Measurements from ENCODE around the gene KANSL1.
"Not testable (repeated sequence)": the region's sequence is repeated elsewhere in the genome, so short reads cannot be mapped to it uniquely, and the experiment has no call there.

The KANSL1 gene

DNA sequence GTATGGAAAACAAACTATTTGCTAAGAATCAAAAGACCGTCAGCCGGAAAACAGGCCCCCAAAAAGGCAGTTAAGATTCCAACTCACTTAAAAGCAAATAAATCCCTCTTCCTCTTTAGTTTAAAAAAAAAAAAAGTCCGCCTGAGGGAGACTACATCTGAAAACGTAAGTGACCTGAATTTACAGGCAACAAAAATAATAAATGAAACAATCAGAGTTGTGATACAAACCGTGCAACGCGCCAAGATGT lies 1.1 kb downstream of the KANSL1 start:
- no peak for DNase-seq (ENCODE audit: low spot score)

DNA sequence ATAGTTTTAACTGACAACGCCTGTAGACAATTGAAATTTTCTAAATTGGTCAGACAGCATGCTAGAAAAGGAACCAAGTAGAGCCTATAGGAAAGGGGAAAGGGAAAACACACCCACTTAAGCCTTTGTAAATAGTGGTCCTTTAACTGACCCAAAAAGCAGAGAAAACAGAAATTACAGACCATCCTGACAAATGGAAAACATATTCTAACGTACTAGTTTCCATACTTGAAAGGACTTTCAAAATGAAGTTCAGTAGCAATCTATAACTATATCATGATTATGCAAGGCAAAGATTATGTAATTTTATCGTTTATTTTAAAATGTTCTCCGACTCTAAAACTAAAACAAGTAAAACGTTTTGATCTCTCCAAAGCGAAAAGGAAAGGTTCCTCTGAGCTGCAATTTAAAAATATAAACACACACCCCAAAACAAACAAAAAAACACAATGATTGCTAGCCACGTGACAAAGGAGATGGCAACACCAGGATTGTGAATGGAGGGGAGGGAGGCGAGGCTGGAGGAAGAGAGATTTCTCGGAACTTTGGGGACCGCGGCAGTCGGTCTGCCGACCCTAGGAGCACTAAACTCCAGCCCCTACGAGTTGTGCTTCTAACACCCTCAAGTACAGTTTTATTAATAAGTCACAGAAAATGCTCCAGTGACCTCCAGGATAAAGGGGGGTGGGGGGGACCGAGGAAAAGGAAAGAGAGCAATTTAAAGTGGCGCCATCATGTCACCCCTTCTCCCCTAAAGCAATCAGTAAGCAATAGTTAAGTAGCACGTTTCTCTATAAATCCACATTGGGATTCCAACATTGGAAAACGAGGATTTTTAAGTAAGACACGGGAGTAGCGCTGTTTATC lies 1.7 kb downstream of the KANSL1 start:
- peak; percentile 51 for DNase-seq (ENCODE audit: low spot score)

DNA sequence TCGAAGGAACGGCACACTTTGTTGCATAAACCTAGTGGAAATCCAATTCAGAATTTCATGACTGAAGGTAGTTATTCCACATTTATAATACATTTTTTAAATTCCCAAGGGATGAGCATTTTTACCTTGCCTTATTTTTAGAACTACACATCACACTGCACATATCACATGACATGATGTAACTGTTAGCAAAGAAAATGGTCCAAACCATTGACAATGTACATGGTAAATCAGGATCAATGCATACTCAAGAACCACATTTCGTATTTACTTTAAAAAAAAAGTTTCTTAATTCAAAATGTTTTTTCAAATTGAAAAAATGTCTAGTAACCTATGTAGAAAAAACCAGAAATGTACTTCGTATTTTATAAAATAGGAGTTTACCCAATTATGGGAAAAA lies 2.5 kb downstream of the KANSL1 start:
- peak; percentile 34 for DNase-seq (ENCODE audit: low spot score)

DNA sequence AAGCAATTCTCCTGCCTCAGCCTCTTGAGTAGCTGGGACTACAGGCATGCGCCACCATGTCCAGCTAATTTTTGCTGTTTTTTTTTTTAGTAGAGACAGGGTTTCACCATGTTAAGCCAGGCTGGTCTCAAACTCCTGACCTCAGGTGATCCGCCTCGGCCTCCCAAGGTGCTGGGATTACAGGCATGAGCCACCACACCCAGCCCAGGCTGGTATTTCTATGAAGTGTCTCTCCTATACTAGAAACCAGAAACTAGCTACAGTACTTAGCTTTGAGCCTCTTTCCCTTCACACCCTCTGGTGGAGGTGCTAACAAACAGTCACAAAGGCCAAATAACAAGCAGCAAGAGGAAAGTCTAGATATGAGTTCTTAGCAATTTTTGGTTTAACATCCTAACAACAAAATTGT lies 6.4 kb downstream of the KANSL1 start:
- peak; percentile 53 for DNase-seq (ENCODE audit: low spot score)

DNA sequence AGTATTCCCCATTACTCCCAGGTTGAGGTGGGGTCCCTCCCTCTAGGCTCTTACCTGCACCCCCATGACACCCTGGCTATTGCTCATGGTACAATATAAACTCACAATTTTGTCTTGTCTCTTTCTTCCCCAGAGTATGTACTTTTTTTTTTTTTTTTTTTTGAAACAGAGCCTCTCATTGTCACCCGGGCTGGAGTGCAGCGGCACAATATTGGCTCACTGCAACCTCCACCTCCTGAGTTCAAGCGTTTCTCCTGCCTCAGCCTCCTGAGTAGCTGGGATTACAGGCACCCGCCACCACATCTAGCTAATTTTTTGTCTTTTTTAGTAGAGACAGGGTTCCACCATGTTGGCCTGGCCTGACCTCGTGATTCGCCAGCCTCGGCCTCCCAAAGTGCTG lies 8.5 kb downstream of the KANSL1 start:
- DNase-seq (ENCODE audit: low spot score) = no peak

DNA sequence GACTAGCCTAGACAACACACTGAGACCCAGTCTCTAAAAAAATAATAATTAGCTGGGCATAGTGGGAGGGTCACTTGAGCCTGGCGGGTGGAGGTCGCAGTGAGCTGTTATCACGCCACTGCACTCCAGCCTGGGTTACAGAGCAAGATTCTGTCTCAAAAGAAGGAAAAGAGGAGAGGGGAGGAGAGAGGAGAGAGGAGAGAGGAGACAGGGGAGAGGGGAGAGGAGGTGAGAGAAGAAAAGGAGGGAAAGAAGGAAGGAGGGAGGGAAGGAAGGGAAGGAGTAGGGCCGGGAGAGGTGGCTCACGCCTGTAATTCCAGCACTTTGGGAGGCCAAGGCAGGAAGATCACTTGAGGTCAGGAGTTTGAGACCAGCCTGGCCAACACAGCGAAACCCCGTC lies 9.8 kb downstream of the KANSL1 start:
- DNase-seq (ENCODE audit: low spot score) = not testable (repeated sequence)

DNA sequence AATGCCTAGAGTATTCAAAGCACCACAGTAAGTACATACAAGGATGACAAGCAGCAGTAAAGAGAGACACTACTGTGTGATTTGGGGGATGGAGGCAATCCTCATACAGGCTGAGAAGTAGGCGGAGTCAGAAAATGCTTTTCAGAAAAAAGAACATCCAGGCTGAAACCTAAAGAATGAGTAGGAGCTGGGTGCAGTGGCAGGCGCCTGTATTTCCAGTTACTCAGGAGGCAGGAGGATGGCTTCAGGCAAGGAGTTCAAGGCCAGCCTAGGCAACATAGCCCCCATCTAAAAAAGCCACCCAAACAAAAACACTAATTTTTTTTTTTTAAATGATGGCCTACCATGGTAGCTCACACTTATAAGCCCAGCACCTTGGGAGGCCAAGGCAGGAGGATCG lies 10.3 kb downstream of the KANSL1 start:
- no peak for DNase-seq (ENCODE audit: low spot score)

DNA sequence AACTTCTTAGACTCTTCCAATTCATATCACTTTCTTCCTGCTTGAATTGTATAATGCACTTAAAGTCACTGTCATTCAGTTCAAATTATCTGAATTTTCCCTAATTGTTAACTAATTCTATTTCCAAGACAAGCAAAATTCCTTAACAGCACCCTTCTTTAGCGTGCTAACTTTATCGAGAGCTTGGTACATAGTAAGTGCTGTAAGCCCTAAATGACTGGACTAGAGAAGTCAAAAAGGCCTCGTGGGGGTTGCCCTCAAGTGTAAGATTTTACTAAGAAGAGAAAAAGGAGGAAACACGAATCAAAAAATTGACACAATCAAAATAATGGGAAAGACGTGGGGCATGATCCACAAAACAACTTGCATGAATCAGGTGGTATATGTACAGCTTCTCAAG lies 11.3 kb downstream of the KANSL1 start:
- DNase-seq (ENCODE audit: low spot score) = no peak

DNA sequence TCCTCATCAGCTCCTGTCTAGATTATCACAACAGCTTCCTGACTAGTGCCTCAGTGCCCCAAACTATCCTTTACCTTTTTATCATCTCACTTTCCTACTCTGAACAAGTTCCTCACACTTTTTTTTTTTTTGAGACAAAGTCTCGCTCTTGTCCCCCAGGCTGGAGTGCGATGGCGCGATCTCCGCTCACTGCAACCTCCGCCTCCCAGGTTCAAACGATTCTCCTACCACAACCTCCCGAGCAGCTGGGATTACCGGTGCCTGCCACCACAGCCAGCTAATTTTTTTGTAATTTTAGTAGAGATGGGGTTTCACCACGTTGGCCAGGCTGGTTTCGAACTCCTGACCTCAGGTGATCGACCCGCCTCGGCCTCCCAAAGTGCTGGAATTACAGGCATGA lies 11.9 kb downstream of the KANSL1 start:
- DNase-seq (ENCODE audit: low spot score) = not testable (repeated sequence)

DNA sequence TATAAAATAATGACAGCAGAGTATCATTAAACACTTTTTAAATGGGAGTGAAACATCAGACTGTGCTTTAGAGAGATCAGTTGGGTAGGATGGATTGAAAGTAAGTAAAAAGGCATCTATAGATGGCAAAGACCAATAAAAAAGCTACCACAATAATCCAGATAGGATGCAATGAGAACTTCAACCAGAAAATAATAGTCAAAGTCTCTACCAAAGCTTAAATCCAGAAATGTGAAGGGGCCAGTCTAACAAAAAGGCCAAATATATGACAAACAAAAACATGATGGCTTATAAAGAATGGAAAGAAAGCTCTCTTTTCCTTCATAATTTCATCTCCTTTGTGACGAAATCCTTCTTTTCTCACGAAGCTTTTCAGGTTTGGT lies 12.3 kb downstream of the KANSL1 start:
- DNase-seq (ENCODE audit: low spot score) = no peak

DNA sequence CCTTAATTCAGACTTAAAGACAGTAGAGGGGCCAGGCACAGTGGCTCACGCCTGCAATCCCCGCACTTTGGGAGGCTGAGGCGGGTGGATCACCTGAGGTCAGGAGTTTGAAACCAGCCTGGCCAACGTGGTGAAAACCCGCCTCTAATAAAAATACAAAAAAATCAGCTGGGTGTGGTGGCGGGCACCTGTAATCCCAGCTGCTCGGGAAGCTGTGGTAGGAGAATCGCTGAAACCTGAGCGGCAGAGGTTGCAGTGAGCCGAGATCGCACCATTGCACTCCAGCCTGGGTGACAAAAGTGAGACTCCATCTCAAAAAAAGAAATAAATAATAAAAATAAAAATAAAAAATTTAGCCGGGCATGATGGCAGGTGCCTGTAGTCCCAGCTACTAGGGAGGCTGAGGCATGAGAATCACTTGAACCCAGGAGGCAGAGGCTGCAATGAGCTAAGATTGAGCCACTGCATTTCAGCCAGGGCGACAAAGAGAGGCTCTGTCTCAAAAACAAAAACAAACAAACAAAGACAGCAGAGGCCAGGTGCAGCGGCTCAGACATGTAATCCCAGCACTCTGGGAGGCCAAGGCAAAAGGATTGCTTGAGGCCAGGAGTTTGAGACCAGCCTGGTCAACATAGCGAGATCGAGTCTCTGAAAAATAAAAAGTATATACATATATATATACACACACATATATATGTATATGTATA lies 12.9 kb downstream of the KANSL1 start:
- not testable (repeated sequence) for DNase-seq (ENCODE audit: low spot score)

DNA sequence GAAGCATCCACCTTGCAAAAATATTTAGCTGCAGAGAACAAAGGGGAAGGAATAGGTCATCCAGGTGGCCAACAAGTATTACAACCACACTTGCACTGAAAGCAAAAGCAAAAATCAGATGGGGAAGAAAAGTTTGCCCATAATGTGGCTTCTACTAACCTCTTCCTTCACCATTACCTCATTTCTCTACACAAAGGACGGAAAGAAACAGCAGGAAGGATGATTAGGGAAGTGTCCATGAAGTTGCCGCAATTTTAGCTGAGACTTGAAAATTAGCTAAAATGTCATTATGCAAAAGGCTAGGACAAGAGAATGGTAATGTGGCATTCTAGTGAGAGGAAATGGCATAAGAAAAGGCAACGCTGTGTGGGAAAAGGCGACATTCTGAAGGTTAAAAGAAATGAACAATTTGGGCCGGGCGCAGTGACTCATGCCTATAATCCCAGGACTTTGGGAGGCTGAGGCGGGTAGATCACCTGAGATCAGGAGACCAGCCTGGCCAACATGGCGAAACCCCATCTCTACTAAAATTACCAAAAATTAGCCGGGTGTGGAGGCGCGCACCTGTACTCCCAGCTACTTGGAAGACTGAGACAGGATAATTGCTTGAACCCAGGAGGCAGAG lies 13.7 kb downstream of the KANSL1 start:
- no peak for DNase-seq (ENCODE audit: low spot score)

DNA sequence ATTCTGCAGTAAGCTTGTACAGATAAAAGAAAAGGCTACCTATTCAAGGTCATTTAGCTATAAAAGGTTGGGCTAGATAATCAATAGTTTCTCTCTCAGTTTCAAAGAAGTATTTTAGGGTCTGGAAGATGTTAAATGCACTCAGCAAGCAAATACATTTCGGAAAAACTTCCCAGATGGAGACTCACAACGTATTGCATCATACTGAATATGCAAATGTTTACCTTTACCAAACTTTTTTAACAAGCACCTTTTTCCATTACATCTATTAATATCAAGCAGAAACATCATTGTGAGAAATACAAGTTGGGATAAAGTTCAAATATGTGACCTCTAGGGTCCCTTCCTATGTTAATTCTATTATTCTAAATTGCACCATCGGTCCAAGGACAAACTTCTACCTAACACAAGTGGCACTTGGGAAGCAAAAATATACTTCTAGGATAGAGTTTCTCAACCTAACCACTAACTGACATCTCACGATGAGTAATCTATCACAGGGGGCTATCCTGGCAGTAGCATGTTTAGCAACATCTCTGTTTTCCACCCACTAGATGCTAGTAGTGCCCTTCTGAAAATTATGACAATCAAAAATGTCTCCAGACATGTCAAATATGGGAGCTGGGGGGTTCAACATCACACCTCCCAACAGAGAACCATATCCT lies 14.5 kb downstream of the KANSL1 start:
- no peak for DNase-seq (ENCODE audit: low spot score)

DNA sequence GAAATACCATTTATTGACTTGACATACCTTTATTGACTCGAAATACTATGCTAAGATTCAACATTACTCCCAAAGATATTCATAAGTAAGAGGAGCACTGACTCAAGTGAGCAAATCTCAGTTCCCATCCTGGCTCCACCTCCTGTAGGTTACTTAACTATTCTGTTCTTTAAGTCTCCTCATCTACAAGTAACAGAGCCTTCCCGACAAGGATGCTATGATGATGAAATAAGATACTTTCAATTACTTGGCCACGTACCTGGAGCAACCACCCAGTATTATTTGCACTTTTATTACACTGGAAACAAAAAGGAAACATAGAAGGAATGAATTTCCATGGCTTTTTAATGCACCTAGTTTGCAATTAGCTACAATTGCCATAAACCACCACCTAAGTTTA lies 16.3 kb downstream of the KANSL1 start:
- DNase-seq (ENCODE audit: low spot score) = no peak

DNA sequence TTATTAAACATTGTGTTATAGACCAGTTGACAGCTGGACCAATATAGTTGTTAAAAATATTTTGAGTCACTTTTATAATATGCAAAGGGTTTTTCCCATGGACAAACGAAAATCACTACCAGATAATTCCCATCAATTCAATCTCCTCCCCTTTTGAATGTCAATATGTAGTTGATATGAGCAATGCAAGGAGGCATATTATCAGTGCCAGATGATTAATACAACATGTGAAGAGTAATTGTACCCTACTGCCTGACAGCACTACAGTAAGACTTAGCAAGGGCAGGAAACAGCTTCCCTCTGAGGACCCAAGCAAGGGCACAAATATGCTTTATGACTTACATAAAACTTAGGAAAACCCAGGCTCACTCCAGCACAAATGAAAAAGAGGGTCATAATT lies 17.3 kb downstream of the KANSL1 start:
- no peak for DNase-seq (ENCODE audit: low spot score)

DNA sequence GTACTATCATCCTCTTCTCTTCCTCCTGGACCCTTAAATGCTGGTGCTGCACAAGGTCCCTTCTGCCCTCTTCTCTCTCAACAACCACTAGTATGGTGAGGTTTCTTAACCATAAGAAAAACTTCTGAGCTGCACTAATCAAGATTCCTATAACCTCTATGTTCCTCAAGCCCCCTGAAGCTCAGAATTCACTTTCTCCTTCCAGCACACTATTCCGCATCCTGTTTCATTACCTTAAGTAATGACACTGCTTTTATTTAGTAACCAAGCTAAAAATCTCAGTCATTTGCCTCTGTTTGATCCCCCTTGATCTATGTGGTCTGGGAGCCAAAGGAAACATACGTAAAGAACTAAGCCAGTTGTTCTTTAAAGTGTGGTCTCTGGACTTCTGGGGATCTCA lies 20.1 kb downstream of the KANSL1 start:
- no peak for DNase-seq (ENCODE audit: low spot score)

DNA sequence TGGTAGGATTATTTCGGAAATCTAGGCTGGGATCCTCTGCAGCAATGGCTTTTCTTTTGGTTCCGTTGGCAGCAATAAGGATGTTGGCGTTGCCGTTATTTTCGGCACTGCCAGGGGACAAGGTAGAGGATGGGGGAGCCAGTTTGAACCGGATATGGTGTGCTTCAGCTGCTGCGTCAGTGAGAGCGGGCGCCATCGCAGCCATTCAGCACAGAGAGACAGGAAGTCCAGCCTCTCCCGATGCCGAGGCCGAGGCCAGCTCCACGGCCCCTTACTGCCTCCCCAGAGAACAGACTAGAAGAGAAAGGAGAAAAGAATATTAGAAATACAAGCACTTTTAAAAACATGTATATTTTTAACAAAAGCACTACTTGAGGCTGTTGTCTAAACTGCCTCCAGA lies 21.3 kb downstream of the KANSL1 start:
- DNase-seq (ENCODE audit: low spot score) = no peak

DNA sequence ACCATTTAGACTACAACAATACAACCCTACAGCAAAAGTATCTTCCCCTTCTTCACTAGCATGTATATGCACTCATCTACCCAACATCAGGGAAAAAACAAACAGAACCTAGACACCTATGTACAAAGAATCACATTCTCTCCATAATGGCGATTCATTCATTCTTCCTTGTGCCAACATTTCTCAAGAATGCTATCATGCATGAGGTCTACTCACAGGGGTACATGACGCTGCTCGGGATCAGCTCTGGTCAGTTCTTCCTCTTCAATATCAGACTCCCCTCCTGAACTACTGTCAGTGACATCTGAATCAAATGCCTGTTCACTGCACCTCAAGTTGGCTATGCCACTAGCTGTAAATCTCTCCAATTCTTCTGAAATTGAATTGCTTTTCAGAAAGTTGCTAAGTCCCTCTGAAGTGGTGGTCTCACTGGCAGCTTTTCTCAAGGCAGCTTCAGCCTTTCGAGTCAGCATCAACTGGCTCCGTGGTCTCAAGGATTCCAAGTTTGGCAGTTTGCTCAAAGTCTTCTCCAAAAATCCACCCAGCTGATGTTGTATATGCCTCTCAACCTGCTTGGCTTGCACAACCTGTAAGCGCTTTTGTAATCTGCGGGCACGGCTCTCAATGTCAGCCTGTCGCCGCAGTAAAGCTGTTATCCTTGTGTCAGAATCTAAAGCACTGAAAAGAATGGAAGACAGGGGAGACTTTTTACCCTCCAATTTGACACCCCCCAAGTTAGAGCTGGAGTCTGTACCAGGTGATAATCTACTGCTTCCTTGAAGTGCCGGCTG lies 22.4 kb downstream of the KANSL1 start:
- DNase-seq (ENCODE audit: low spot score) = no peak

DNA sequence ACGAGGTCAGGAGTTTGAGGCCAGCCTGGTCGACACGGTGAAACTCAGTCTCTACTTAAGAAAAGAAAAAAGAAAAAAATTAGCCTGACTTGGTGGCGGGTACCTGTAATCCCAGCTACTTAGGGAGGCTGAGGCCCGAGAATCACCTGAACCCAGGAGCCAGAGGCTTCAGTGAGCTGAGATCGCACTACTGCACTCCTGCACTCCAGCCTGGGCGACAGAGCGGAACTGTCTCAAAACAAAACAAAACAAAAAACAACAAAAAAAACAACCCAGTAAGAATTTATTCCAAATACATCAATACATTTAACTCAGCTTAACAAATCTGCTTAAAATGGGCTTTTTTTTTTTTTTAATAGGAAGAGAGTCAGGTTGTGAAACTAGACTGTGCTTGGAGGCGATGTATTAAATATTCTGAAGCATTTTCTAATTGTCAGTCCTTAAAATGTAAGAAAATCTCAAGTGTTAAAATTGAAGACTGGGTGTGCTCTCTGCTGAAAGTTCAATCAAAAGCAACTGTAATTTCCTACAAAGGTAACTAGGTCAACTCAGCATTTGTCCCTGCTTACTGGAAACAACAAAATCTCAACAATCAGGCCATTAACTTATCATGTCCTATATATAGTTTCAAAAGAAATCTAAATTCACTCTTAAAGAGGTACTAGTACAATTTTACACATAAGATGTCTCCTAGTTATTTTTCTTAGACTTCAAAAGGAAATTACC lies 23.2 kb downstream of the KANSL1 start:
- DNase-seq (ENCODE audit: low spot score) = no peak

DNA sequence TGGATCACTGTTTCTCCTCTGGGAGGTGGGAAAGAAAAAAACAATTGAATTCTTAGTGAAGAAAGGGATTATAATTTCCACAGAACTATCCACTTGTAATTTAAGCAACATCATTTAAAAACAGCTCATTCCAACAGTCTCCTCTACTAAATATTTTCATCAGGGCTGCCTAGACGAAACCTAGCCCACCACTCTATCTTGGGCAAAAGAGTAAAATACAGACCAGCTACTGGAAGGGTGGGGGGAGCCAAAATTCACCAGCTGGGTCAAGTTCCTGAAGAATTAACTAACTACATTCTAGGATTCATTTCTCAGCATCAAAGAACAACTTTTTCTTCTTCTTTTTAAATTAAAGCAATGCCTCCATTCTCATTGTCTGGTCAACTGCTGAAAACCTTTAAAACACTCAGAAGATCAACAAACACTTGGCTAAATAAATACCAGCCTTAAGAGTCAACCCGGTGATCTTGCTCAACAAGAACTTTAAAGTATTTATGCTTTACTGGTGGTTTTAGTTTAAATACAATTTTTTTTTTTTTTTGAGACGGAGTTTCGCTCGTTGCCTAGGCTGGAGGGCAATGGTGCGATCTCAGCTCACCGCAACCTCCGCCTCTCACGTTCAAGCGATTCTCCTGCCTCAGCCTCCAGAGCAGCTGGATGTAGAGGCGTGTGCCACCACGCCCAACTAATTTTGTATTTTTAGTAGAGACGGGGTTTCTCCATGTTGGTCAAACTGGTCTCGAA lies 25.2 kb downstream of the KANSL1 start:
- DNase-seq (ENCODE audit: low spot score) = no peak

DNA sequence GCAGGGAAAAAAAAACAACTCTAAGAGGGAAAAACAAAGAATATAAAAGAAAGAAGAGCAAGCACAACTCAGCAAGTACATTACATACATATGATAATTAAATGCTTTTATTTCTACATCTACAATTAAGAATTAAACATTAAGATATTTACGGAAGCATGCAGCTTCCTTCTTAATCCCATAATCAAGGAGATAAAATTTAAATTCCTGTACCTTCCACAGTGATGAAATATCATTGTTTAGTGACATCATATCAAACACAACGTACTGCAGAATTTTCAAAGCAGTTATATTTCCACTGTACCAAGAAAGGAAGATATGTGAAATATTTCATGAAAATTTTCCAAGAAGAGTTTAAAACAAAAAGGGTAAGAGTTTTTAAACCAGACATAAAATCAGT lies 26.0 kb downstream of the KANSL1 start:
- DNase-seq (ENCODE audit: low spot score) = no peak

Data from RKO (cell line).